Effector CD4-positive, alpha-beta T cell (primary cell): Measurements from ENCODE around the gene MRPL40.

Experiments used
- DNase-seq: peaks from one replicate; pipeline ENCODE4 v3.0.0-alpha.2; 2020

MRPL40 gene

GRCh38 chr22:19483481-19484244 lies 51.3 kb downstream of the MRPL40 start:
- DNase-seq, result no peak
